ENCODE results near the gene ZFYVE27. TPM values are rescaled to one million over a fixed set of nuclear protein-coding genes. Genes with fewer than 3 reads are reported as not detected.

Gene ZFYVE27
- total and polyA plus RNA-seq, 12 donors: 23.6 to 45.3 (median 33.2) TPM

GRCh38 chr10:97778452-97779302 is 41.7 kb downstream of the ZFYVE27 start:
- no peak overlapping the region for H3K27ac ChIP-seq
- H3K4me1 ChIP-seq (replicated peaks in 1 of 2): peaks cover 0 to 29% of the 10 kb centered on the region in 2 donors
- no peaks in the 10 kb centered on the region for H3K36me3 ChIP-seq (replicated peaks in 1 of 2)
- 86 to 93% (median 88%) methylated on average over 9 to 11 of the region's 11 CpGs for WGBS, 4 donors
- intact Hi-C loops (cut with DNase I): no loop called here
- H3K9me3 ChIP-seq (replicated peaks in 1 of 3): no peaks in the 10 kb centered on the region
- H3K27me3 ChIP-seq: no peaks in the 10 kb centered on the region
- no peak for DNase-seq
- H3K4me3 ChIP-seq: no peak overlapping the region
- TF ChIP-seq CTCF (IDR thresholded peaks at IDR 0.05) (no peak), POLR2A (IDR thresholded peaks at IDR 0.05) (no peak)

GRCh38 chr10:97779492-97779891 is 42.6 kb downstream of the ZFYVE27 start:
- TF ChIP-seq POLR2A (IDR thresholded peaks at IDR 0.05) (no peak), CTCF (IDR thresholded peaks at IDR 0.05) (no peak)
- no peak overlapping the region for H3K27ac ChIP-seq
- H3K9me3 ChIP-seq (replicated peaks in 1 of 3): no peaks in the 10 kb centered on the region
- no peaks in the 10 kb centered on the region for H3K36me3 ChIP-seq (replicated peaks in 1 of 2)
- peaks cover 0 to 29% of the 10 kb centered on the region in 2 donors for H3K4me1 ChIP-seq (replicated peaks in 1 of 2)
- H3K4me3 ChIP-seq: no peak overlapping the region
- H3K27me3 ChIP-seq: no peaks in the 10 kb centered on the region
- WGBS, 4 donors: 72 to 82% (median 79%) methylated on average over 4 of the region's 4 CpGs
- intact Hi-C loops (cut with DNase I): no loop called here
- no peak for DNase-seq

- DNase-seq: no peak
- H3K4me1 ChIP-seq (replicated peaks in 1 of 2): peaks cover 0 to 29% of the 10 kb centered on the region in 2 donors
- intact Hi-C loops (cut with DNase I): no loop called here
- WGBS, 4 donors: 87 to 91% (median 89%) methylated on average over 2 to 3 of the region's 3 CpGs
- peak overlapping the region in 1 of 5 donors; percentile 71 for H3K27ac ChIP-seq
- no peaks in the 10 kb centered on the region for H3K36me3 ChIP-seq (replicated peaks in 1 of 2)
- no peaks in the 10 kb centered on the region for H3K27me3 ChIP-seq
- no peak overlapping the region for H3K4me3 ChIP-seq
- TF ChIP-seq POLR2A (IDR thresholded peaks at IDR 0.05): no peak
- no peak for TF ChIP-seq CTCF (IDR thresholded peaks at IDR 0.05)
- H3K9me3 ChIP-seq (replicated peaks in 1 of 3): no peaks in the 10 kb centered on the region
These were observed 43.0 kb downstream of the ZFYVE27 start for GRCh38 chr10:97779975-97780374.

GRCh38 chr10:97780841-97781617 is 44.1 kb downstream of the ZFYVE27 start:
- Histone ChIP-seq H3K27ac (peak overlapping the region in 3 of 5 donors; percentile 12 to 71 (median 68)), H3K4me3 (no peak overlapping the region), H3K4me1 (replicated peaks in 1 of 2) (peaks cover 0 to 29% of the 10 kb centered on the region in 2 donors), H3K9me3 (replicated peaks in 1 of 3) (no peaks in the 10 kb centered on the region), H3K27me3 (no peaks in the 10 kb centered on the region), H3K36me3 (replicated peaks in 1 of 2) (no peaks in the 10 kb centered on the region)
- 56 to 70% (median 61%) methylated on average over 6 to 7 of the region's 7 CpGs for WGBS, 4 donors
- intact Hi-C loops (cut with DNase I): no loop called here
- TF ChIP-seq POLR2A (IDR thresholded peaks at IDR 0.05) (no peak), CTCF (IDR thresholded peaks at IDR 0.05) (no peak)
- no peak for DNase-seq

All from adrenal gland (tissue), 12 donors.